GM20000 (cell line): ENCODE results near the gene KAZN.

Experiments
- DNase-seq: peaks from one replicate; pipeline ENCODE4 v3.0.0; 2012; ENCODE audit warnings: low spot score
- TF ChIP-seq, protein P1 (sequence below): IDR thresholded peaks from 2 replicates; pipeline ENCODE4 v1.5.1; 2012; ENCODE audit warnings: mild to moderate bottlenecking, control low read depth; ENCODE audit errors: extremely low read depth, missing control alignments

The KAZN gene

DNA sequence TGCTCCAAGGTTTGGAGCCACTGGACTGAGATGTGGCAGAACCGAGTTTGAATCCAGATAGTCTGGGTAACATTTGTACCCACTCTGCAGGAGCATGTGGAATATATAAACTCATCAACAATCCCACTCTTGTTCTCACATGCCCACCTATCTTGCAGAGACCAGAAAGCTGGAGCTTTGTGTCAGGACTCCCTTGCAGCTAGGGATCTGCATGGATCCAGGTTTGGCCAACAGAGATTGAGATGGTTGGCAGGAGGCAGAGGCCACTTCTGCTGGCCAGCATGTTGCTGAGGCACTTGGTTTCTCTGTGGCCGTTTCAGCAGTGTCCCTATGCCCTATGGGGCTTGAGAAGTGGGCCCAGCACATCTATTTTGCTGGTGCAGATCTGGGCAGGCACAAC, 208.3 kb downstream of the KAZN start:
- DNase-seq: no peak
- TF ChIP-seq, protein P1, sequence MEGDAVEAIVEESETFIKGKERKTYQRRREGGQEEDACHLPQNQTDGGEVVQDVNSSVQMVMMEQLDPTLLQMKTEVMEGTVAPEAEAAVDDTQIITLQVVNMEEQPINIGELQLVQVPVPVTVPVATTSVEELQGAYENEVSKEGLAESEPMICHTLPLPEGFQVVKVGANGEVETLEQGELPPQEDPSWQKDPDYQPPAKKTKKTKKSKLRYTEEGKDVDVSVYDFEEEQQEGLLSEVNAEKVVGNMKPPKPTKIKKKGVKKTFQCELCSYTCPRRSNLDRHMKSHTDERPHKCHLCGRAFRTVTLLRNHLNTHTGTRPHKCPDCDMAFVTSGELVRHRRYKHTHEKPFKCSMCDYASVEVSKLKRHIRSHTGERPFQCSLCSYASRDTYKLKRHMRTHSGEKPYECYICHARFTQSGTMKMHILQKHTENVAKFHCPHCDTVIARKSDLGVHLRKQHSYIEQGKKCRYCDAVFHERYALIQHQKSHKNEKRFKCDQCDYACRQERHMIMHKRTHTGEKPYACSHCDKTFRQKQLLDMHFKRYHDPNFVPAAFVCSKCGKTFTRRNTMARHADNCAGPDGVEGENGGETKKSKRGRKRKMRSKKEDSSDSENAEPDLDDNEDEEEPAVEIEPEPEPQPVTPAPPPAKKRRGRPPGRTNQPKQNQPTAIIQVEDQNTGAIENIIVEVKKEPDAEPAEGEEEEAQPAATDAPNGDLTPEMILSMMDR: no peak

DNA sequence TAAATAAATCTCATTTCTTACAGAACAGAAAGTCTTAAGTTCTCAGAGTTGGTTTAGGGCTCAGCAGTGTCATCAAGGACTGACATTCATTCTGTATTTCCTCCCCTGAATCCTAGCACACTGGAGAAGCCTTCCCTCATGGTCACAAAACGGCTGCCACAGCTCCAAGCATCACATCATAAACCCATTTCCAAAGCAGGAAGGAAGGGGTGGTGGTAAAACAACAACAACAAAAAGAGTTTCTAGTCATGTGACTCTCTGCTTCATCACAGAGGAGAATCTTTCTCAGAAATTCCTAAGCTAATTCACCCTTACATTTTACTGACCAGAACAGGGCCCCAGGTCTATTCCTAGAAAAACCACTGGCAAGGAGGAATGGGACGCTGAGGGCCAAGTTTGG, 210.3 kb downstream of the KAZN start:
- DNase-seq: no peak
- TF ChIP-seq, protein P1: no peak

DNA sequence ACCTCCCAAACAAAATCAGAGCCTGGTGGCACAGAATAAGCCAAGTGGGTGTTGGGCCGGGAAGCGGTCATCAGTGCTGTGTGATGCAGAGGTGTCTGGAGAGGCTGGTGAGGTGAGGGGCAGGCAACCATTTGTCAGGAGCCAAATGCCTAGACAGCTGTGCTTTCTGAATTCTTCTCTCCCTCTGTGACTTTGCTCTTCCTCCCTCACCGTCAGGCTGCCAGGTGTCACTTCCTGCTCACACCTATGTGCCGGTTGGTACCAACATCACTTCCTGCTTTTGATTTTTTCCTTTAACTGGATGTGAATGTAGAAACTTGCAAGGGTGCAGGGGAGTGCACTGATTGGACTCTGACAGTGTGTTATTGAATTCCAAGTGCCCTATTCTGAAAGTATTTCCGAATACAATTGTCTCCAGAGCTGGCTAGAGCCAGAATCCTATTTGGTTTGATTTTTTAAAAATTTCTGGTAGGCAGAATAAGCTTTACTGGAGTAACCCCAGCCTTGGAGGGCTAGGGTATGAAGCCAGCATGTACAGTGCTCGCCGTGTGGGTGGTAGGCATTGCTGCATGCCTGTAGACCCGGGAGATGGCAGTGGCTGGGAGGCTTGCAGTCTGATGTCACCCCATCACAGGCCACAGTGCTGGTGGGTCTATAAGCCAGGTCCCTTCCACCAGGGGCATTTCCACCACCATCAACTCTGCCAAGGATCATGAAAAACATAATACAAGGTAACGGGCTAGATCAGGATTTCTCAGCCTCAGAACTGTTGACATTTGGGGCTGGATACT, 210.9 kb downstream of the KAZN start:
- DNase-seq: no peak
- TF ChIP-seq, protein P1: no peak

DNA sequence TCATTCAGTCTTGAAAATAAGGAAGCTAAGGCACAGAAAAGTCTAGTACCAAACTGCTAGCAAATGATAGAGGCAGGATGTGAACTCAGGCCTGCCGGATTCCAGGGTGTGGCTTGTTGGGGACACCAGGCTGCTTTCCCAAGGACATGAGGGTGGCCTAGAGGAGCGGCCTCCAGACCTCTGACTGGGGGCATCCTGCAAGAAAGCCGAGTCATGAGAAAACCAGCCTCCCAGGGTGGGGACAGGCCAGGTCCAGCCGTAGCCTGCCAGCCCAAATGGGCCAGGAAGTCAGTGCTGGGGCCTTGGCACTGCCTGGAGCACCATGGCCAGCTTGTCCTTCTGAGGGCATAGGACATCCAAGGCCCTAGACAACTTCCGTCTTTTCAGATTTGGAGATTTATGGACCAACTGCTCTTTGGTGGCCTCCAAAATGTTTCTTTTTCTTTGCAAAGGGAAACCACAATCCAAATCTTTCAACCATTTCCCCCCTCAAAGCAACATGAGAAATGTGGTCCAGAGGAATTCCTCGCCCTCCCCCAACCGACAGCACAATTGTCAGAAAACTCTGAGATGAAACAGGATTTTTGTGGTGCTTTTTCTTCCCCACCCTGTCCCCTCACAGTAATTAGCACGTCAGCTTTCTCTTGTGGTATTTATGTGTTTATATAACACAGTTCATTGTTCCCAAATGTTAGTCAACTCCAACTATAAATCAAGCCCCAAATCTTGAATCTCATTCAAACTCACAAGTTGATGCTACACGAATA, 212.3 kb downstream of the KAZN start:
- DNase-seq: no peak
- TF ChIP-seq, protein P1: no peak

DNA sequence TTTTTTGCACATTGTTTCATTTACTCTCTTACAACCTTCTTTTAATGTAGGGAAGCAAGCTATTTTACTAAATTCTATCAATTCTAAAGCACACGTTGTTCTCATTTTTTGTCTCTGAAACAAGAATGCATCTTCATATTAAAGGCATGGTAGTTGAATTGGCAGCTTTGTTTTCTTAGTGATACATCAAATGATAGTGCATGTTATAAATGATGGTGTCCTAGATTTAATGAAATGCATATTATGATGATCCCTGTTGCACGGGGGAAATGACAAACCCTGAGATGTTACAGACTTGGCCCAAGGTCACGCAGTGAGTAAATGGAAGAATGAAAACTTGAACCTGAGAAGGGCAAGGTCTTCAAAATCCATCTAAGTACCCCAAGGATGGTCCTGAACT, 213.1 kb downstream of the KAZN start:
- TF ChIP-seq, protein P1: no peak
- no peak for DNase-seq

DNA sequence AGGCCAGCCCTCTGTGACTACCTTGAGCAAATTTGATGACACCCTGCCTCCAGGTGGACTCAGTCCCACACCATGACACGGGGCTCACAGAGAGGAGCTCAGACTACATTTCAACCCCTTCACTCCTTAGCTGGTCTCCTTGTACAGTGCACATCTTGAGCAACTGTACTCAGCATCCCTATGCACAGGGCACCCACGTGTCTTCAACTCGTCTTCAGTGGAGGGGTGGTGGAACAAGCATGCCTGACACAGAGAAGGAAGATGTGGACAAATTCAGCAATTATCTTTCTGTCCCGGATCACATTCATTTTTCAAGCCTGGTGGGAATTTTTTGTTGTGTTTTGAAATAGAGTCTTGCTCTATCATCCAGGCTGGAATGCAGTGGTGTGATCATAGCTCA, 213.7 kb downstream of the KAZN start:
- TF ChIP-seq, protein P1: no peak
- DNase-seq: no peak

DNA sequence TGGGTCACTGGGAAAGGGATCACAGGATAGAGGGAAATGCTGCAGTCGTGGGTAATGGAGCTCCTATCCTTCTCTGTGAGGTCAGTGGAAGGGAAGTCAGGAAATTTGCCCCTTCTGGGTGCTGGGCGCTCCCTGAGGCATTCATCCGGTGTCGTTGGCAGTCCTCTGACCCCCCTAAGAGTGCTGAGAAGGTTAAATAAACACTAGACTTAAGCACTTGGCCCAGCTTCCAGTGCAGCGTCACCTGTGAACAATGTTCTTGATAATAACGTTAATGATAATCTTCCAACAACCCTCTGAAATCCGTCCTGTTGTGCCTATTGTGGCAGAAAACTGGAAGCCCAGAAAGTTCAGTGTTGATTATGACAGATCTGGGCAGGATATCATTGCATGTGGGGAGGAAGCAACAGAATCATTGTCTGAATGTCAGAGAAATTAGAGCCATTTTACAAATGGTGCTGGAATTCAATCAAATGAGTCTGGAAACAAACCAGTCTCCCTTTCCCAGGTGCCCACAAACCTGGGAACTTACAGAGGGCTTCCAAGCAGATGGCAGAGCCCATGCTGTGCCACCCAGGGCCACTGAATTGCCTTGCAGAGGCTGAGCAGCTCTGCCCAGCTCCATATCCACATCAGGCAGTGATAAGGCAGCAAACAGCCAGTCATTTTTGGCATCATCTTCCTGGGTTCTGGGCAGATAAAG, 216.8 kb downstream of the KAZN start:
- no peak for DNase-seq
- TF ChIP-seq, protein P1: no peak
